D721Med (cell line): ENCODE measurements around the gene ANO1.

Source experiments
- DNase-seq: peaks from one replicate; pipeline ENCODE4 v3.0.0; 2011; ENCODE audit warnings: low spot score; ENCODE audit not compliant: insufficient read length
- FAIRE-seq: peaks from 2 replicates; lab custom pipeline; 2011; peaks lifted over from hg19 to GRCh38; lab: Jason Lieb, UNC
- CTCF ChIP-seq: IDR thresholded peaks from 2 replicates; pipeline ENCODE4 v1.5.1; 2012; ENCODE audit warnings: mild to moderate bottlenecking, control low read depth; ENCODE audit not compliant: insufficient read depth; ENCODE audit errors: missing control alignments

ANO1 gene

GRCh38 chr11:70063555-70063954, 14.6 kb upstream of the ANO1 start:
- FAIRE-seq (no peak), DNase-seq (no peak)
- no peak for TF ChIP-seq CTCF

- DNase-seq (no peak), FAIRE-seq (no peak)
- no peak for TF ChIP-seq CTCF
These were observed 13.9 kb upstream of the ANO1 start for GRCh38 chr11:70064008-70064725.

- no peak for DNase-seq
- TF ChIP-seq CTCF, result no peak
- FAIRE-seq, result no peak
These were observed 13.3 kb upstream of the ANO1 start for GRCh38 chr11:70064726-70065317.

GRCh38 chr11:70065318-70066135, 12.6 kb upstream of the ANO1 start:
- no peak for FAIRE-seq
- no peak for DNase-seq
- no peak for TF ChIP-seq CTCF

- no peak for DNase-seq
- FAIRE-seq, result no peak
These were observed 12.0 kb upstream of the ANO1 start for GRCh38 chr11:70066136-70066520.

GRCh38 chr11:70066628-70067027, 11.5 kb upstream of the ANO1 start:
- no peak for FAIRE-seq
- no peak for TF ChIP-seq CTCF
- DNase-seq, result no peak

More at GRCh38 chr11:70066136-70066520, 12.0 kb upstream of the ANO1 start:
- no peak for TF ChIP-seq CTCF

- no peak for TF ChIP-seq CTCF
- FAIRE-seq, result no peak
- DNase-seq, result no peak
These were observed 11.1 kb upstream of the ANO1 start for GRCh38 chr11:70067036-70067435.
